GM23338 (cell line): ENCODE measurements around the gene TEKT4.

Experiments used
- REST ChIP-seq: IDR thresholded peaks from one replicate; pipeline ENCODE4 v1.6.1; 2018; ENCODE audit warnings: antibody characterized with exemption; ENCODE audit not compliant: unreplicated experiment
- ZNF114 ChIP-seq: fragments of 250-450 bp; sonication (Bioruptor Pico); IDR thresholded peaks from 2 replicates; pipeline ENCODE4 v1.5.0; 2020; ENCODE audit warnings: mild to moderate bottlenecking, moderate library complexity
- TF ChIP-seq, protein P1 (sequence below), 2 experiments: fragments of 200-600 bp in 1 of 2; sonication (generic) in 1 of 2; conservative IDR thresholded peaks; 2 replicates each; pipeline versions ENCODE4 v1.5.1 to v1.6.1; 2016 to 2017; ENCODE audit warnings: antibody characterized with exemption in 2 of 2, low read depth in 2 of 2, mild to moderate bottlenecking in 2 of 2, moderate library complexity in 1 of 2

DNA sequence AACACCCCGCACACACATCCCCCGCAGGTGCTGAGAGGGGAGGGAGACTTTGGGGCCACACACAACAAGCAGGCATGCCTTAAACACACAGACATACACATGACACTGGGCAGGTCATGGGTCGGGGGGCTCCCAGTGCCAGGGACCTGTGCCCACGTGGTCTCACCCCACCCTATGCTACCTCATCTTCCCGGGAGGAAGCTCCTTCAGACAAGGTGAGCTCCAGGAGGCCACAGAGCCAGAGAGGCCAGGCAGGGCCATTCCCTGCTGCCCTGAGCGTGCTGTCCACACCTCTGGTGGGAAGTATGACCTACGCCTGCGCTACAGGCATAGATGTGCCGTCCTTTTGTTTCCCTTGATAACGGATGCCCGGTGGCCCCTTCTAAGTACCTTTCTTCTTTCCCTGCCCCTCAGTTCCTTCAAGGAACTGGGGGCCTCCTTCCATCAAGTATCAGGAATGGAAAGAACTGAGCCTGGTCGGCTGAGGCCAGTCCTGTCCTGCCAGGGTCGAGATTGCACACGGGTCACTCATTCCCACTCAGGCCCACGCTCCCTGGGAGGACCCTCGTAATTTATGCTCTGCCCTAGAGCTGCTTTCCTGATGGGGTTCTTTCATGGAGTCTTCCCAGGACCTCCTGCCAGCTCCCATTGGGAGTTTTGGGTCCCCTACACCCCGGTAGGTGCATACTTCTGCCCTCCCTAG lies 4.7 kb downstream of the TEKT4 start:
- TF ChIP-seq, protein P1, sequence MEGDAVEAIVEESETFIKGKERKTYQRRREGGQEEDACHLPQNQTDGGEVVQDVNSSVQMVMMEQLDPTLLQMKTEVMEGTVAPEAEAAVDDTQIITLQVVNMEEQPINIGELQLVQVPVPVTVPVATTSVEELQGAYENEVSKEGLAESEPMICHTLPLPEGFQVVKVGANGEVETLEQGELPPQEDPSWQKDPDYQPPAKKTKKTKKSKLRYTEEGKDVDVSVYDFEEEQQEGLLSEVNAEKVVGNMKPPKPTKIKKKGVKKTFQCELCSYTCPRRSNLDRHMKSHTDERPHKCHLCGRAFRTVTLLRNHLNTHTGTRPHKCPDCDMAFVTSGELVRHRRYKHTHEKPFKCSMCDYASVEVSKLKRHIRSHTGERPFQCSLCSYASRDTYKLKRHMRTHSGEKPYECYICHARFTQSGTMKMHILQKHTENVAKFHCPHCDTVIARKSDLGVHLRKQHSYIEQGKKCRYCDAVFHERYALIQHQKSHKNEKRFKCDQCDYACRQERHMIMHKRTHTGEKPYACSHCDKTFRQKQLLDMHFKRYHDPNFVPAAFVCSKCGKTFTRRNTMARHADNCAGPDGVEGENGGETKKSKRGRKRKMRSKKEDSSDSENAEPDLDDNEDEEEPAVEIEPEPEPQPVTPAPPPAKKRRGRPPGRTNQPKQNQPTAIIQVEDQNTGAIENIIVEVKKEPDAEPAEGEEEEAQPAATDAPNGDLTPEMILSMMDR (conservative IDR thresholded peaks at IDR 0.05; ENCODE audit: low read depth in 2 of 2) = no peak
- no peak for TF ChIP-seq REST
- TF ChIP-seq ZNF114 (CRISPR knock-in tag) = no peak
